PC-3 (cell line): ENCODE data around the gene CARD10. TPM values are rescaled to one million over a fixed set of nuclear protein-coding genes. Genes with fewer than 3 reads are reported as not detected.

Experiments
- ATAC-seq: fragments of 200-7000 bp; cut with Tn5 transposase; 2 replicates; pipeline ENCODE4 v1.9.1; 2020; ENCODE audit warnings: mild to moderate bottlenecking, moderate library complexity
- BruUV-seq: library from RNA; stranded (reverse); fragments of 400-500 nt; replicated peaks from 2 replicates; lab custom pipeline; 2021; lab: Mats Ljungman, UMichigan
- CTCF ChIA-PET: fragments of 300-600 bp; sonication (Branson Sonifier 250); formaldehyde crosslinking; loops from one replicate; lab custom pipeline; 2022; ENCODE audit warnings: antibody characterized with exemption; lab: Charles Lee
- POLR2A ChIA-PET: fragments of 300-600 bp; sonication (Branson Sonifier 250); formaldehyde crosslinking; loops from one replicate; lab custom pipeline; 2022; ENCODE audit warnings: antibody characterized with exemption; ENCODE audit not compliant: unreplicated experiment; lab: Charles Lee
- DNase-seq: peaks from one replicate; pipeline ENCODE4 v3.0.0-alpha.2; 2015
- H2AFZ ChIP-seq: fragments of 300-600 bp; sonication (generic); 2 replicates; pipeline ENCODE4 v1.6.0; 2016; ENCODE audit warnings: antibody characterized with exemption, low read length
- H3F3A ChIP-seq: fragments of 300-600 bp; sonication (generic); one replicate; pipeline ENCODE4 v1.6.0; 2017; ENCODE audit warnings: antibody characterized with exemption, low read length, control low read depth, mild to moderate bottlenecking; ENCODE audit not compliant: unreplicated experiment
- H3K27ac ChIP-seq: fragments of 300-600 bp; sonication (generic); 2 replicates; pipeline ENCODE4 v1.5.1; 2016; ENCODE audit warnings: mild to moderate bottlenecking, low read length
- H3K27me3 ChIP-seq: fragments of 300-600 bp; sonication (generic); 2 replicates; pipeline ENCODE4 v1.6.1; 2016; ENCODE audit warnings: low read length, mixed read lengths
- H3K36me3 ChIP-seq: fragments of 300-600 bp; sonication (generic); 2 replicates; pipeline ENCODE4 v1.6.1; 2016; ENCODE audit warnings: low read depth, mixed run types, low read length, mixed read lengths
- H3K4me1 ChIP-seq: fragments of 300-600 bp; sonication (generic); 2 replicates; pipeline ENCODE4 v1.5.1; 2016; ENCODE audit warnings: low read length; ENCODE audit not compliant: insufficient read depth
- H3K4me2 ChIP-seq: fragments of 300-600 bp; sonication (generic); 2 replicates; pipeline ENCODE4 v1.6.0; 2016; ENCODE audit warnings: low read length
- H3K4me3 ChIP-seq: fragments of 300-600 bp; sonication (generic); 2 replicates; pipeline ENCODE4 v1.5.1; 2016; ENCODE audit warnings: mild to moderate bottlenecking, low read length, mixed read lengths
- H3K79me2 ChIP-seq: fragments of 300-600 bp; sonication (generic); 2 replicates; pipeline ENCODE4 v1.6.1; 2017; ENCODE audit warnings: low read length, mixed read lengths
- H3K9ac ChIP-seq: fragments of 300-600 bp; sonication (generic); 2 replicates; pipeline ENCODE4 v1.6.0; 2016; ENCODE audit warnings: mild to moderate bottlenecking, low read length
- H3K9me2 ChIP-seq: fragments of 300-600 bp; sonication (generic); replicated peaks from 2 replicates; pipeline ENCODE4 v1.6.1; 2016; ENCODE audit warnings: mixed run types, low read length, mixed read lengths
- H3K9me3 ChIP-seq: fragments of 300-600 bp; sonication (generic); 2 replicates; pipeline ENCODE4 v1.6.1; 2016; ENCODE audit warnings: low read length, mixed read lengths
- H4K20me1 ChIP-seq: fragments of 300-600 bp; sonication (generic); 2 replicates; pipeline ENCODE4 v1.6.1; 2016; ENCODE audit warnings: low read length, mixed read lengths
- CTCF ChIP-seq: fragments of 300-600 bp; sonication (generic); conservative IDR thresholded peaks from 2 replicates; pipeline ENCODE4 v1.5.1; 2017; ENCODE audit warnings: antibody characterized with exemption, low read depth, mild to moderate bottlenecking, low read length
- EZH2 ChIP-seq: fragments of 300-600 bp; sonication (generic); IDR thresholded peaks from one replicate; pipeline ENCODE4 v1.6.1; 2017; ENCODE audit warnings: antibody characterized with exemption, mild to moderate bottlenecking, low read length; ENCODE audit not compliant: unreplicated experiment
- EZH2phosphoT487 ChIP-seq: fragments of 300-600 bp; sonication (generic); IDR thresholded peaks from 2 replicates; pipeline ENCODE4 v1.6.1; 2018; ENCODE audit warnings: mild to moderate bottlenecking, antibody characterized with exemption, low read length, borderline replicate concordance
- intact Hi-C: fragments of 100-400 bp; cut with micrococcal nuclease; formaldehyde crosslinking; loops from 2 replicates; pipeline ENCODE4 v1.9.0; 2023
- total RNA-seq: library from RNA; depleted of rRNA; stranded (reverse); fragments of >200 nt; gene quantifications from 2 replicates; pipeline ENCODE4 v1.2.3, GENCODE V29; 2014

CARD10 gene
- total RNA-seq, 1 experiment from 2014 or later: 20.7 TPM

GRCh38 chr22:37515901-37516300 is 3.3 kb downstream of the CARD10 start:
- Histone ChIP-seq H3K9me3 (no peaks in the 10 kb centered on the region), H3K27me3 (no peaks in the 10 kb centered on the region), H4K20me1 (no peaks in the 10 kb centered on the region), H2AFZ (no peak overlapping the region), H3K79me2 (peaks cover 36% of the 10 kb centered on the region), H3K9ac (no peak overlapping the region), H3K4me1 (peaks cover 24% of the 10 kb centered on the region), H3K4me2 (no peak overlapping the region), H3F3A (no peaks in the 10 kb centered on the region), H3K27ac (no peak overlapping the region), H3K9me2 (no peaks in the 10 kb centered on the region), H3K4me3 (no peak overlapping the region), H3K36me3 (peaks cover 9% of the 10 kb centered on the region)
- intact Hi-C loops: no loop called here
- CTCF ChIA-PET: no interaction called here
- TF ChIP-seq EZH2 (no peak), EZH2phosphoT487 (no peak), CTCF (no peak)
- no peak for ATAC-seq
- DNase-seq: no peak
- POLR2A ChIA-PET: no interaction called here
- no TSS peak for BruUV-seq

GRCh38 chr22:37514526-37515051 is 4.6 kb downstream of the CARD10 start:
- H3K9ac ChIP-seq: no peak overlapping the region
- intact Hi-C loops: no loop called here
- H3K27me3 ChIP-seq: no peaks in the 10 kb centered on the region
- H3K36me3 ChIP-seq: peaks cover 9% of the 10 kb centered on the region
- H3K4me3 ChIP-seq: no peak overlapping the region
- no peaks in the 10 kb centered on the region for H3K9me3 ChIP-seq
- H3K27ac ChIP-seq: no peak overlapping the region
- TF ChIP-seq EZH2phosphoT487 (no peak), EZH2 (no peak), CTCF (no peak)
- ATAC-seq: no peak
- H3F3A ChIP-seq: no peaks in the 10 kb centered on the region
- H2AFZ ChIP-seq: no peak overlapping the region
- DNase-seq: no peak
- POLR2A ChIA-PET: no interaction called here
- no TSS peak for BruUV-seq
- H3K9me2 ChIP-seq: no peaks in the 10 kb centered on the region
- H4K20me1 ChIP-seq: no peaks in the 10 kb centered on the region
- no peak overlapping the region for H3K4me2 ChIP-seq
- peaks cover 24% of the 10 kb centered on the region for H3K4me1 ChIP-seq
- CTCF ChIA-PET: no interaction called here
- peaks cover 36% of the 10 kb centered on the region for H3K79me2 ChIP-seq

- Histone ChIP-seq H3K27me3 (no peaks in the 10 kb centered on the region), H3K9me2 (no peaks in the 10 kb centered on the region), H3F3A (no peaks in the 10 kb centered on the region), H3K9me3 (no peaks in the 10 kb centered on the region), H2AFZ (no peak overlapping the region), H3K79me2 (peaks cover 13% of the 10 kb centered on the region), H3K4me2 (peak overlapping the region; percentile 87), H3K4me1 (peaks cover 20% of the 10 kb centered on the region), H3K9ac (peak overlapping the region; percentile 71), H3K4me3 (peak overlapping the region; percentile 41), H4K20me1 (no peaks in the 10 kb centered on the region), H3K27ac (peak overlapping the region; percentile 99), H3K36me3 (peaks cover 5% of the 10 kb centered on the region)
- ATAC-seq (no peak), DNase-seq (no peak)
- no peak for TF ChIP-seq EZH2phosphoT487
- no peak for TF ChIP-seq CTCF
- no peak for TF ChIP-seq EZH2
- intact Hi-C loops: no loop called here
- ChIA-PET CTCF (no interaction called here), POLR2A (no interaction called here)
- no TSS peak for BruUV-seq
Measured at GRCh38 chr22:37511395-37512104, 7.7 kb downstream of the CARD10 start.
